AG04449 (cell line): Measurements from ENCODE around the gene DCAF10.

ENCODE experiments used
- CTCF ChIA-PET: fragments of 350-600 bp; formaldehyde crosslinking; extraction: SDS; loops from one replicate; lab custom pipeline; 2021; ENCODE audit warnings: antibody characterized with exemption; lab: Yijun Ruan, JAX
- POLR2A ChIA-PET: fragments of 400-600, 350-600 bp; formaldehyde crosslinking; extraction: SDS; loops from one replicate; lab custom pipeline; 2020; ENCODE audit warnings: antibody characterized with exemption, inconsistent platforms; lab: Yijun Ruan, JAX
- DNase-seq: peaks from one replicate; pipeline ENCODE4 v3.0.0-alpha.2; 2010; ENCODE audit warnings: low read depth, low spot score
- H3K4me3 ChIP-seq: 2 replicates; pipeline ENCODE4 v1.5.1; 2011; ENCODE audit warnings: low read depth, mild to moderate bottlenecking, control low read depth, low read length
- TF ChIP-seq, protein P1 (sequence below): IDR thresholded peaks from one replicate; pipeline ENCODE4 v1.5.1; 2011; ENCODE audit warnings: mild to moderate bottlenecking, moderate library complexity, low read length, control low read depth, inconsistent platforms; ENCODE audit not compliant: insufficient read depth; ENCODE audit errors: missing control alignments

DCAF10 gene

DNA sequence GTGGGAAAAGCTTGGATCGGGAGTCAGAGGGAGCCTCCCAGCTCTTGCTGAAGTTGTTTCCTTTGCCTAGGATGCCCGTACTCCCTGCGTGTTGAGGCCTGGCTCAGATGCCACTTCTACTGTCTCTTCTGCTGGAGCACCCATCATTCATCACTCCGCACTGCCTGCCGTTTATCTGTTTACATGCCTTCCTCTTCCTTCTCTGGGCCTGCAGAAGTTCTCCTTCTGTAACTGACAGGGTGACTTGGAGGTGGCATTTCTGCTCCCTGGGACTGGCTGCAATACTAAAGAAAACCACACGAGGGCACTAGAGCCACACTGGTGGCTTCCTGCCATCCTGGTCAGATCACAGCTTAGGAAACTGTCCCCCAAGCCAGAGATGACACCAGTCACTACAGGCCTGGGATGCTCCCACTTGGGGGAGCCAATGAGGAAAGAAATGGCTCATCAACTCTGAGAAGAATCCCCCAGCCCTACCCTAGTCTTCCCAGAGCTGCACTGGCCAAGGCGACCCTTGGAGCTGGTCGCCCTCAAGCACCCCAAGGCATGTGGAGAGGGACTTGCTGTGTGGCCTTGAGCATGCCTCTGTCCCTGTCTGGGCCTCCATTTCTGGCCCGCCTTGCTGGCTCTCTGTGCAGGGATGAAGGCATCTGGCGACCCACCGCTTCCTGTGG is 113.0 kb downstream of the DCAF10 start:
- H3K4me3 ChIP-seq = no peak overlapping the region
- TF ChIP-seq, protein P1, sequence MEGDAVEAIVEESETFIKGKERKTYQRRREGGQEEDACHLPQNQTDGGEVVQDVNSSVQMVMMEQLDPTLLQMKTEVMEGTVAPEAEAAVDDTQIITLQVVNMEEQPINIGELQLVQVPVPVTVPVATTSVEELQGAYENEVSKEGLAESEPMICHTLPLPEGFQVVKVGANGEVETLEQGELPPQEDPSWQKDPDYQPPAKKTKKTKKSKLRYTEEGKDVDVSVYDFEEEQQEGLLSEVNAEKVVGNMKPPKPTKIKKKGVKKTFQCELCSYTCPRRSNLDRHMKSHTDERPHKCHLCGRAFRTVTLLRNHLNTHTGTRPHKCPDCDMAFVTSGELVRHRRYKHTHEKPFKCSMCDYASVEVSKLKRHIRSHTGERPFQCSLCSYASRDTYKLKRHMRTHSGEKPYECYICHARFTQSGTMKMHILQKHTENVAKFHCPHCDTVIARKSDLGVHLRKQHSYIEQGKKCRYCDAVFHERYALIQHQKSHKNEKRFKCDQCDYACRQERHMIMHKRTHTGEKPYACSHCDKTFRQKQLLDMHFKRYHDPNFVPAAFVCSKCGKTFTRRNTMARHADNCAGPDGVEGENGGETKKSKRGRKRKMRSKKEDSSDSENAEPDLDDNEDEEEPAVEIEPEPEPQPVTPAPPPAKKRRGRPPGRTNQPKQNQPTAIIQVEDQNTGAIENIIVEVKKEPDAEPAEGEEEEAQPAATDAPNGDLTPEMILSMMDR = peak; percentile 85
- ChIA-PET CTCF (interaction anchor here (0.6 to 18.1 kb wide), 71 partner anchors 9 to 519 kb away, joined by 3 to 214 read pairs (median 5); partner anchors contain the start of genes ALDH1B1 and SHB), POLR2A (interaction anchor here (0.7 to 1.6 kb wide), 4 partner anchors 104 to 350 kb away, joined by 3 to 6 read pairs (median 4); partner anchors contain the start of gene SHB)
- no peak for DNase-seq

DNA sequence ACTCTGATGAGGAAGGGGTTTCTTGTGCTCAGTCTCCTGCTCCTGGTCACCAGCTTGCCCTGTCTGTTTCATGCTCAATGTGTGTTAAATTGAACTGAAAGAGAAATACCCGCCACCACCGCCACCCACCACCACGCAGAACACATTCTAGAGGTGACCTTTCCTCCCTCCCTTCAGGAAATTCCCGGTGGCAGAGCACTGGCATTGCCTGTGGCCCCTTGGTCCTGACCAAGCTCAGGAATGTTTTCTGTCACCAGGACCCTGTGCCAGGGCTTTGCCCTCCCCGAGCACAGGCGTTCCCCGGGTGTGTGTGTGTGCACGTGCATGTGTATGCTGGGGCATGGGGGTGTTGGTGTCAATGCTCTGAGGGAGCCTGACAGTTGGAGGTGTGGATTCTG is 113.6 kb downstream of the DCAF10 start:
- TF ChIP-seq, protein P1 = no peak
- no peak for DNase-seq
- ChIA-PET CTCF (interaction anchor here (0.6 to 18.1 kb wide), 64 partner anchors 9 to 519 kb away, joined by 3 to 214 read pairs (median 5); partner anchors contain the start of genes ALDH1B1 and SHB), POLR2A (interaction anchor here (1.0 to 1.6 kb wide), 3 partner anchors 103 to 155 kb away, joined by 3 to 6 read pairs (median 4); partner anchors contain the start of gene SHB)
- no peak overlapping the region for H3K4me3 ChIP-seq

DNA sequence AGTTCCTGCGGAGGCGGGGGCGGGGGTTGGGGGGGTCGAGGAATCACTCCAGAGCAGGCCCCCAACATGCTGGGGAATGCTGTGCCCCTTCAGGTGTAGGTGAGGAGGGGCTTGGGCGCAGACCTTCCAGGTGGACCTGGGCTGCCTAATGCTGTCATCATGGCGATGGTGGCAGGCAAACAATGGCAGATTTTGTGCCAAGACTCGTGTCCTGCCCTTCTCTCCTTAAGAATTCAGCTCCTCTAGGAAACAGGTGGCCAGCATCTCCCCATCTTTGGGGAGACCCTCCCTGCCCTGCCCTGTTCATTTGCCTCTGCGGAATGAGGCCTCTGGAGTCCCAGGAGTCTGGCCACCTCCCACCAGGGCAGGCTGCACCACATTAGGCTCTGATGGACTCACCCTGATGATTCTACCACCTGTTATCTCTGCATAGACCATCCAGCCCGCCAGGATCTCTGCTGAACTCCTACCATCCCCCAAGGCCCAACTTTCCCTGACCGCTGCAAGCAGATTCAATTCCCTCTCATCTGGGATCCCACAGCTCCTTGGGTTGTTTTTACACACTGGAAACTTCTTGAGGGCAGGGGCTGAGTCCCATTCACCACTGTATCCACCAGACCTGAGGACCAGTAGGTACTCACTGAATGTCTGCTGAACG is 114.2 kb downstream of the DCAF10 start:
- TF ChIP-seq, protein P1 = no peak
- ChIA-PET POLR2A (interaction anchor here (1.0 kb wide), 1 partner anchor 103 kb away, joined by 3 read pairs; no protein-coding TSS in a partner anchor), CTCF (interaction anchor here (0.7 to 18.1 kb wide), 37 partner anchors 10 to 518 kb away, joined by 3 to 214 read pairs (median 6); partner anchors contain the start of gene SHB)
- DNase-seq = no peak
- no peak overlapping the region for H3K4me3 ChIP-seq

DNA sequence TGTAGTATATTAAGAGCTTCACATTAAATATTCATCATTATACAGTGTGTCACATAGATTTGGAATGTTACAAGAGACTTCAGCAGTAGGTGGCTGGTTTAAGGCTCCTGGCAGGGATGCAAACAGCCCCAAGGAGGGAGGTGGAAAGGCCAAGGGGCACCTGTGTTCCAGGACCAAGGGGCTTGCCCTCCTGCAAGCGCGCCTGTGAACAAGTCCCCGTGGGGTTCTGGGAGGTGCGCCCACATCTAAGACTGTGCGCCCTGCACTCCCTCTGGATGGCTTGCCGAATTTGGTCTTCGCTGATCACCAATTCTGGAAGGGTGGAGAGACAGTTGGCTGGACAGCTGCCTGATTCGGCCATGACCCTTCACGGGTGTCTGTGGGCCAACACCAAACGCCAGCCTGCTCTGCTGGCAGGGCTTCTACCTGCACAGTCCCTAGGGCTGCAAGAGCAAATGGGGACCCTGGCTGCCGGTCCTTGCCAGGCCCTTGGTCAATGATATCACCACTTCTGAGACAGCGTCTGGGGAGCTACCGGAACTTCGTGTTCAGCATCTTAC is 115.4 kb downstream of the DCAF10 start:
- DNase-seq = no peak
- H3K4me3 ChIP-seq = no peak overlapping the region
- ChIA-PET CTCF (interaction anchor here (1.0 to 18.1 kb wide), 15 partner anchors 11 to 445 kb away, joined by 3 to 214 read pairs (median 10); no protein-coding TSS in a partner anchor), POLR2A (no interaction called here)
- TF ChIP-seq, protein P1 = no peak

DNA sequence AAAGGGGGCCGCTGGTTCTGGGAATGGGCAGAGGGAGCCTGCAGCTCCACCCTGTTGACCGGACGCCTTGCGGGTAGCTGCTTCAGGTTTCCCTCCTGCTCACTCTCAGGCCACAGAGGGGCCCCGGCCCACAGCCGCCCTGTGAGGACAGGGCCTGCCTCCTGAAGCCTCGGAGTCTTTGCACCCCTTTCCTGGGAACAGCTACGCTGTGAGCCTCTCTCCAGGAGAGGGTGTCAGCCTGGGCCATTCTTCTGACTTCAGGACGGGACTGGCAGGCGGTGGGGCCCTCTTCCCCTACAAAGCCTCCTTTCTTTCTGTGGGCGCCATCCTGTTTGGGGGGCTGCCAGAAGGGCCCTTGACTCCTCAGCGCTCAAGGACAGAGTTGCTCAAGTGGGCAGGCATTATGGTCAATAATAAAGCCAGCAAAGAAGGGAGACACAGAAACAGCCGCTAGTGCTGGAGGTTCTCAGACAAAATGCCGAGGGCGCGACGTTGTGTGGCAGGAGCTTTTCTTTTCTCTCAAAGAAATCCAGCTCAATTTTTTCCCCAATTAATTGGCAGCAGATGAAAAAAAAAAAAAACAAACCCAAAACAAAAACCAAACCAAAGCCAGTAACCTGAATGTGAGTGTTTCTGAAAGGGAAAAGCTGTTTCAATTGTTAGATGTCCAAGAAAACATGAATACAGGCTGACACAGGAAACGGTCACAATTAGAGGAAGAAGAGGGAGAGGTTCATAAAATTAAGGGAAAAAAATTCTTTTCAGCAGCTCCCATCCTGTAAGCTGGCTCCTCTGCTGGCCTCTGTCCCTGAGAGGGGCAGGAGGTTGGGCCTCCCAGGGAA is 116.1 kb downstream of the DCAF10 start:
- ChIA-PET CTCF (interaction anchor here (0.9 to 18.1 kb wide), 11 partner anchors 9 to 347 kb away, joined by 3 to 214 read pairs (median 10); no protein-coding TSS in a partner anchor), POLR2A (no interaction called here)
- H3K4me3 ChIP-seq = no peak overlapping the region
- DNase-seq = no peak
- TF ChIP-seq, protein P1 = no peak
